Trophoblast cell (in vitro differentiated cells and primary cell): ENCODE results near the gene AEBP1.

Experiments used
- DNase-seq, 2 donors: peaks; one replicate each; pipeline ENCODE4 v3.0.0-alpha.2; 2016
- H2AFZ ChIP-seq: 2 replicates; pipeline ENCODE4 v1.6.1; 2013; ENCODE audit warnings: low read length, moderate library complexity, mild to moderate bottlenecking; ENCODE audit not compliant: insufficient read depth, poor library complexity
- H2AK5ac ChIP-seq: 2 replicates; pipeline ENCODE4 v1.6.1; 2013; ENCODE audit warnings: mild to moderate bottlenecking, low read length
- H2BK120ac ChIP-seq: 2 replicates; pipeline ENCODE4 v1.6.1; 2013; ENCODE audit warnings: low read length, mild to moderate bottlenecking, moderate library complexity; ENCODE audit not compliant: insufficient read depth, poor library complexity
- H2BK12ac ChIP-seq: 2 replicates; pipeline ENCODE4 v1.6.1; 2013; ENCODE audit warnings: mild to moderate bottlenecking, low read length, moderate library complexity
- H2BK5ac ChIP-seq: 2 replicates; pipeline ENCODE4 v1.6.1; 2013; ENCODE audit warnings: low read length, low read depth, moderate library complexity, mild to moderate bottlenecking; ENCODE audit not compliant: poor library complexity
- H3K14ac ChIP-seq: 2 replicates; pipeline ENCODE4 v1.6.1; 2013; ENCODE audit warnings: mild to moderate bottlenecking, low read length
- H3K18ac ChIP-seq: 2 replicates; pipeline ENCODE4 v1.6.1; 2013; ENCODE audit warnings: mild to moderate bottlenecking, low read length
- H3K23ac ChIP-seq: 2 replicates; pipeline ENCODE4 v1.6.1; 2013; ENCODE audit warnings: low read length
- H3K27ac ChIP-seq: 2 replicates; pipeline ENCODE4 v1.5.1; 2013; ENCODE audit warnings: low read depth, mild to moderate bottlenecking, inconsistent platforms, low read length, moderate library complexity
- H3K27me3 ChIP-seq: 2 replicates; pipeline ENCODE4 v1.6.1; 2013; ENCODE audit warnings: inconsistent platforms, mild to moderate bottlenecking, low read length, moderate library complexity; ENCODE audit not compliant: insufficient read depth
- H3K36me3 ChIP-seq, 2 experiments: 1 replicate in 1 of 2; 2 replicates in 1 of 2; pipeline ENCODE4 v1.6.1; 2013; ENCODE audit warnings: low read length in 2 of 2, mild to moderate bottlenecking in 2 of 2, moderate library complexity in 1 of 2; ENCODE audit not compliant: insufficient read depth in 2 of 2, control insufficient read depth in 1 of 2
- H3K4ac ChIP-seq: 2 replicates; pipeline ENCODE4 v1.6.1; 2013; ENCODE audit warnings: low read depth, mild to moderate bottlenecking, low read length, moderate library complexity
- H3K4me1 ChIP-seq, 2 experiments: 1 replicate in 1 of 2; 2 replicates in 1 of 2; pipeline ENCODE4 v1.6.1; 2013; ENCODE audit warnings: low read length in 2 of 2, mild to moderate bottlenecking in 2 of 2, moderate library complexity in 1 of 2; ENCODE audit not compliant: insufficient read depth in 2 of 2, control insufficient read depth in 1 of 2
- H3K4me2 ChIP-seq: 2 replicates; pipeline ENCODE4 v1.6.1; 2013; ENCODE audit warnings: inconsistent platforms, mild to moderate bottlenecking, low read length, moderate library complexity
- H3K4me3 ChIP-seq: 2 replicates; pipeline ENCODE4 v1.5.1; 2013; ENCODE audit warnings: mild to moderate bottlenecking, low read depth, low read length, inconsistent platforms
- H3K79me1 ChIP-seq: one replicate; pipeline ENCODE4 v1.6.1; 2013; ENCODE audit warnings: low read length
- H3K79me2 ChIP-seq: 2 replicates; pipeline ENCODE4 v1.6.1; 2013; ENCODE audit warnings: low read length, mild to moderate bottlenecking; ENCODE audit not compliant: control insufficient read depth, insufficient read depth, poor library complexity
- H3K9ac ChIP-seq: 2 replicates; pipeline ENCODE4 v1.6.1; 2013; ENCODE audit warnings: mild to moderate bottlenecking, low read length
- H3K9me3 ChIP-seq: 2 replicates; pipeline ENCODE4 v1.6.1; 2013; ENCODE audit warnings: low read depth, mild to moderate bottlenecking, control low read depth, inconsistent platforms, low read length; ENCODE audit not compliant: insufficient read depth
- H4K12ac ChIP-seq: 2 replicates; pipeline ENCODE4 v1.6.1; 2013; ENCODE audit warnings: low read depth, mild to moderate bottlenecking, low read length, moderate library complexity
- H4K8ac ChIP-seq: 2 replicates; pipeline ENCODE4 v1.6.1; 2013; ENCODE audit warnings: low read depth, mild to moderate bottlenecking, low read length, moderate library complexity
- H4K91ac ChIP-seq: one replicate; pipeline ENCODE4 v1.6.1; 2013; ENCODE audit warnings: low read depth, mild to moderate bottlenecking, low read length, moderate library complexity
- WGBS: extraction: QIAGEN DNeasy Blood & Tissue Kit; methylation state at CpG from one replicate; pipeline ENCODE4 v1.1.7; 2013; ENCODE audit warnings: missing lambda C conversion rate; ENCODE audit not compliant: insufficient read length, insufficient coverage; ENCODE audit errors: extremely low coverage; 5-methylcytosine and 5-hydroxymethylcytosine counted together

AEBP1 gene

DNA sequence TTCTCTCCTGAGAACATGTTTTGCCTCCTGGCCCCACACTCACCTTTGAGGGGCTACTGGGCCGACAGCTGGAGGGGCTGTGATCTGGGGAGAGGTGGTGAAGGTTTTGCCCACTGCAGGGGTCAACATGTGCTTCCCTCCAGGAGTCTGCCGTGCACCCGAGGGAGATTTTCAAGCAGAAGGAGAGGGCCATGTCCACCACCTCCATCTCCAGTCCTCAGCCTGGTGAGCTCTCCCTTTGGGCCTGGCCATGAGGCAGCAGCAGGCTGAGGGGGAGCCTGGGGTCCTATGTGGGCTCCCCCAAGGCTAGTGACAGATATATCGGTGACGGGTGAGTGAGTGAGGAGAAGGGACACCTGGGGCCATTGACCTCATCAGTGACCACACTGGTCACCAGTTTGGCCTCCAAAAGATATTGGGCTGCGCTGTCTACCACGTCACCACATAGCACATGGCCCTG lies 45.4 kb upstream of the AEBP1 start:
- Histone ChIP-seq H3K14ac (no peak overlapping the region), H3K79me2 (no peaks in the 10 kb centered on the region), H3K27me3 (no peaks in the 10 kb centered on the region), H4K91ac (no peak overlapping the region), H4K12ac (no peak overlapping the region), H3K4me1 (no peaks in the 10 kb centered on the region), H2AK5ac (no peak overlapping the region), H4K8ac (no peak overlapping the region), H3K79me1 (no peaks in the 10 kb centered on the region), H3K27ac (no peak overlapping the region), H2BK120ac (no peak overlapping the region), H3K9ac (no peak overlapping the region), H3K36me3 (peaks cover 63 to 69% of the 10 kb centered on the region in 2 experiments), H3K9me3 (no peaks in the 10 kb centered on the region), H3K4me3 (no peak overlapping the region), H2BK12ac (no peak overlapping the region), H2BK5ac (no peak overlapping the region), H3K18ac (no peak overlapping the region), H3K4me2 (no peak overlapping the region), H2AFZ (no peak overlapping the region), H3K4ac (no peak overlapping the region), H3K23ac (no peak overlapping the region)
- no CpG with 5 or more reads among the region's 7 CpGs for WGBS
- no peak for DNase-seq

DNA sequence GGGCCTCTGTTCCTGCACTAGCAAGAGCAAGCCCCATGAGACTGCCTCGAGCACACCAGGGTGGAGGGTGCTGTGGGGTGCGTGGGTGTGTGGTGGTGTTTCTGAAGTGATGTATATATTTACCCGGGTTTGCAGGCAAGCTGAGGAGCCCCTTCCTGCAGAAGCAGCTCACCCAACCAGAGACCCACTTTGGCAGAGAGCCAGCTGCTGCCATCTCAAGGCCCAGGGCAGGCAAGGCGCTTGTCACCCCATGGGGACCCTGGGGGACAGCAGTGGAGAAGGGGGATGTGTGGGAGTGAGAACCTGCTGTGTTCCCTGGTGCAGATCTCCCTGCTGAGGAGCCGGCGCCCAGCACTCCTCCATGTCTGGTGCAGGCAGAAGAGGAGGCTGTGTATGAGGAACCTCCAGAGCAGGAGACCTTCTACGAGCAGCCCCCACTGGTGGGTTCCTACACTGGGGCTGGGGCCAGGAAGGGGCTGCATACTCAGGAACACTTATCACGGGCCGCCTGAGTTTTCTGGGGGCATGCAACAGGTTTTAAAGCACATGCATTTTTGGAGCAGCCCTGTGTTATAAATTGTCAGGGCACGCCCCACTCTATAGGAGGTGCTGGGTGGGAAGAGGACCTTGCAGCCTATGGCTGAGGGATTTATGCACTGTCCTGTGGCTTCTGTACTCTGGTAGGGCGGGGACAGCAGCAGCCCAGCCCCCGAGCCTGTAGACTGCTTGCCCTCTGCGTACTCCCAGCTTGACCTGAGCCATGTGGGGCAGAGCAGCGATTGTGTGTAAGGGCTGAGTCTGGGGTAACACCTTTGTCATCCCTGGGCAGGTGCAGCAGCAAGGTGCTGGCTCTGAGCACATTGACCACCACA lies 44.7 kb upstream of the AEBP1 start:
- Histone ChIP-seq H3K23ac (no peak overlapping the region), H3K79me2 (no peaks in the 10 kb centered on the region), H3K18ac (no peak overlapping the region), H3K9me3 (no peaks in the 10 kb centered on the region), H3K36me3 (peaks cover 63 to 67% of the 10 kb centered on the region in 2 experiments), H2BK12ac (no peak overlapping the region), H4K8ac (no peak overlapping the region), H2BK120ac (no peak overlapping the region), H4K12ac (no peak overlapping the region), H3K4me1 (no peaks in the 10 kb centered on the region), H4K91ac (no peak overlapping the region), H3K4ac (no peak overlapping the region), H2BK5ac (no peak overlapping the region), H3K27me3 (no peaks in the 10 kb centered on the region), H3K14ac (no peak overlapping the region), H3K79me1 (no peaks in the 10 kb centered on the region), H2AFZ (no peak overlapping the region), H3K27ac (no peak overlapping the region), H2AK5ac (no peak overlapping the region), H3K9ac (no peak overlapping the region), H3K4me3 (no peak overlapping the region), H3K4me2 (no peak overlapping the region)
- WGBS = no CpG with 5 or more reads among the region's 14 CpGs
- DNase-seq = no peak

- Histone ChIP-seq H3K9me3 (no peaks in the 10 kb centered on the region), H3K9ac (no peak overlapping the region), H3K27me3 (no peaks in the 10 kb centered on the region), H2BK120ac (no peak overlapping the region), H3K4me1 (peaks cover 0 to 3% of the 10 kb centered on the region in 2 experiments), H3K4me2 (no peak overlapping the region), H2AFZ (no peak overlapping the region), H4K91ac (no peak overlapping the region), H3K4me3 (no peak overlapping the region), H3K18ac (no peak overlapping the region), H4K12ac (no peak overlapping the region), H3K4ac (no peak overlapping the region), H3K14ac (no peak overlapping the region), H3K36me3 (peaks cover 63 to 65% of the 10 kb centered on the region in 2 experiments), H3K27ac (no peak overlapping the region), H3K79me2 (no peaks in the 10 kb centered on the region), H4K8ac (no peak overlapping the region), H2BK5ac (no peak overlapping the region), H3K23ac (no peak overlapping the region), H2BK12ac (no peak overlapping the region), H2AK5ac (no peak overlapping the region), H3K79me1 (no peaks in the 10 kb centered on the region)
- no peak for DNase-seq
- no CpG with 5 or more reads among the region's 21 CpGs for WGBS
Measured at GRCh38 chr7:44060091-44060947, 43.8 kb upstream of the AEBP1 start.

- Histone ChIP-seq H3K27ac (no peak overlapping the region), H2BK5ac (no peak overlapping the region), H4K8ac (no peak overlapping the region), H3K79me1 (no peaks in the 10 kb centered on the region), H3K14ac (no peak overlapping the region), H3K23ac (no peak overlapping the region), H3K4me2 (no peak overlapping the region), H3K79me2 (no peaks in the 10 kb centered on the region), H4K91ac (no peak overlapping the region), H2AFZ (no peak overlapping the region), H2AK5ac (no peak overlapping the region), H2BK120ac (no peak overlapping the region), H3K27me3 (no peaks in the 10 kb centered on the region), H2BK12ac (no peak overlapping the region), H3K36me3 (peaks cover 63 to 65% of the 10 kb centered on the region in 2 experiments), H3K4ac (no peak overlapping the region), H3K9me3 (no peaks in the 10 kb centered on the region), H3K9ac (no peak overlapping the region), H4K12ac (no peak overlapping the region), H3K4me3 (no peak overlapping the region), H3K18ac (no peak overlapping the region), H3K4me1 (peaks cover 0 to 8% of the 10 kb centered on the region in 2 experiments)
- WGBS = no CpG with 5 or more reads among the region's 8 CpGs
- no peak for DNase-seq
Measured at GRCh38 chr7:44060948-44061644, 43.0 kb upstream of the AEBP1 start.
